IMR-90 (cell line): ENCODE measurements around the gene NEIL3. TPM values are rescaled to one million over a fixed set of nuclear protein-coding genes. Genes with fewer than 3 reads are reported as not detected.
A peak's percentile ranks its signal among the peaks of the same experiment; 100 is the strongest.

Experiments
- ATAC-seq: fragments of 200-7000 bp; cut with Tn5 transposase; 2 replicates; pipeline ENCODE4 v1.9.1; 2020; ENCODE audit warnings: low read depth, mild to moderate bottlenecking, moderate library complexity
- BruUV-seq: library from RNA; stranded (reverse); fragments of 400-500 nt; replicated peaks from 2 replicates; lab custom pipeline; 2021; lab: Mats Ljungman, UMichigan
- CTCF ChIA-PET: fragments of 300-600 bp; formaldehyde crosslinking; extraction: SDS; loops from one replicate; lab custom pipeline; 2021; ENCODE audit warnings: antibody characterized with exemption; lab: Yijun Ruan, JAX
- POLR2A ChIA-PET: fragments of 300-600 bp; sonication (Branson Sonifier 250); formaldehyde crosslinking; loops from one replicate; lab custom pipeline; 2022; ENCODE audit warnings: antibody characterized with exemption; ENCODE audit not compliant: unreplicated experiment; lab: Charles Lee
- DNase-seq: peaks from one replicate; pipeline ENCODE4 v3.0.0; 2013
- H2AFZ ChIP-seq: replicated peaks from 2 replicates; pipeline ENCODE3; 2013; ENCODE audit warnings: low read length, mild to moderate bottlenecking; ENCODE audit not compliant: poor library complexity
- H2AK5ac ChIP-seq: 2 replicates; pipeline ENCODE4 v1.6.1; 2013; ENCODE audit warnings: low read depth, low read length, inconsistent platforms
- H2AK9ac ChIP-seq: replicated peaks from 2 replicates; pipeline ENCODE3; 2013; ENCODE audit warnings: mild to moderate bottlenecking, low read depth, low read length, moderate library complexity; ENCODE audit not compliant: poor library complexity
- H2BK120ac ChIP-seq: 2 replicates; pipeline ENCODE4 v1.6.1; 2013; ENCODE audit warnings: low read depth, low read length, inconsistent platforms
- H2BK15ac ChIP-seq: 3 replicates; pipeline ENCODE4 v1.6.1; 2013; ENCODE audit warnings: low read depth, low read length, inconsistent platforms
- H2BK20ac ChIP-seq: 2 replicates; pipeline ENCODE4 v1.6.1; 2013; ENCODE audit warnings: low read depth, mild to moderate bottlenecking, inconsistent platforms, low read length, moderate library complexity
- H2BK5ac ChIP-seq: 2 replicates; pipeline ENCODE4 v1.6.1; 2013; ENCODE audit warnings: mild to moderate bottlenecking, low read depth, low read length, inconsistent platforms; ENCODE audit not compliant: poor library complexity, severe bottlenecking
- H3K14ac ChIP-seq: replicated peaks from 2 replicates; pipeline ENCODE4 v1.6.1; 2013; ENCODE audit warnings: low read depth, low read length, inconsistent platforms
- H3K18ac ChIP-seq: 2 replicates; pipeline ENCODE4 v1.6.1; 2013; ENCODE audit warnings: low read depth, low read length, control low read depth
- H3K23ac ChIP-seq: 2 replicates; pipeline ENCODE4 v1.6.1; 2013; ENCODE audit warnings: low read depth, low read length, inconsistent platforms
- H3K27ac ChIP-seq: 2 replicates; pipeline ENCODE4 v1.5.1; 2013; ENCODE audit warnings: mild to moderate bottlenecking, control low read depth, low read length; ENCODE audit not compliant: insufficient read depth
- H3K27me3 ChIP-seq: 2 replicates; pipeline ENCODE4 v1.6.1; 2013; ENCODE audit warnings: low read length; ENCODE audit not compliant: control insufficient read depth, insufficient read depth
- H3K36me3 ChIP-seq: 2 replicates; pipeline ENCODE4 v1.6.1; 2013; ENCODE audit warnings: low read length, mixed read lengths; ENCODE audit not compliant: control insufficient read depth, insufficient read depth
- H3K4ac ChIP-seq: 2 replicates; pipeline ENCODE4 v1.6.1; 2013; ENCODE audit warnings: low read depth, low read length, inconsistent platforms
- H3K4me1 ChIP-seq: 2 replicates; pipeline ENCODE4 v1.6.1; 2013; ENCODE audit warnings: low read length, mixed read lengths; ENCODE audit not compliant: control insufficient read depth, insufficient read depth
- H3K4me2 ChIP-seq: 2 replicates; pipeline ENCODE4 v1.6.1; 2013; ENCODE audit warnings: low read depth, mild to moderate bottlenecking, control low read depth, low read length, moderate library complexity
- H3K4me3 ChIP-seq: 2 replicates; pipeline ENCODE4 v1.5.1; 2013; ENCODE audit warnings: low read depth, mild to moderate bottlenecking, control low read depth, low read length, moderate library complexity; ENCODE audit not compliant: insufficient read depth
- H3K56ac ChIP-seq: 2 replicates; pipeline ENCODE4 v1.6.1; 2013; ENCODE audit warnings: low read length, inconsistent platforms; ENCODE audit not compliant: insufficient read depth; ENCODE audit errors: extremely low read depth
- H3K79me1 ChIP-seq, 2 experiments: 2 replicates each; pipeline ENCODE4 v1.6.1; 2013; ENCODE audit warnings: low read length in 2 of 2, inconsistent platforms in 1 of 2, low read depth in 1 of 2
- H3K9ac ChIP-seq: 2 replicates; pipeline ENCODE4 v1.6.1; 2013; ENCODE audit warnings: low read depth, low read length, control low read depth
- H3K9me1 ChIP-seq: 2 replicates; pipeline ENCODE4 v1.6.1; 2013; ENCODE audit warnings: low read length, inconsistent platforms; ENCODE audit not compliant: insufficient read depth
- H3K9me3 ChIP-seq: 2 replicates; pipeline ENCODE4 v1.6.1; 2013; ENCODE audit warnings: low read length; ENCODE audit not compliant: control insufficient read depth, insufficient read depth
- H4K20me1 ChIP-seq: 2 replicates; pipeline ENCODE4 v1.6.1; 2013; ENCODE audit warnings: low read length, inconsistent platforms; ENCODE audit not compliant: insufficient read depth
- H4K5ac ChIP-seq: 2 replicates; pipeline ENCODE4 v1.6.1; 2013; ENCODE audit warnings: mild to moderate bottlenecking, low read depth, low read length, control low read depth
- H4K8ac ChIP-seq, 2 experiments: 2 replicates each; pipeline ENCODE4 v1.6.1; 2013; ENCODE audit warnings: low read depth in 2 of 2, low read length in 2 of 2, control low read depth in 1 of 2, inconsistent platforms in 1 of 2
- H4K91ac ChIP-seq: 2 replicates; pipeline ENCODE4 v1.6.1; 2013; ENCODE audit warnings: low read depth, low read length, inconsistent platforms; ENCODE audit not compliant: insufficient read depth
- RFX5 ChIP-seq: IDR thresholded peaks from 2 replicates; pipeline ENCODE4 v1.8.0; 2012; ENCODE audit warnings: low read depth, mild to moderate bottlenecking, low read length, moderate library complexity
- WGBS, 2 experiments: methylation state at CpG; one replicate each; pipeline versions ENCODE4 v1.1.5 to v1.1.7; 2013; ENCODE audit warnings: missing lambda C conversion rate in 2 of 2; ENCODE audit not compliant: insufficient read length in 1 of 2; ENCODE audit errors: extremely low coverage in 2 of 2; 5-methylcytosine and 5-hydroxymethylcytosine counted together
- dilution Hi-C: fragments of 300-500 bp; cut with HindIII; formaldehyde crosslinking; loops from one replicate; pipeline ENCODE4 v1.14.3; 2018; ENCODE audit warnings: low sequenced_read_pairs; ENCODE audit not compliant: unreplicated experiment
- in situ Hi-C: fragments of 300-500 bp; cut with MboI; formaldehyde crosslinking; loops from 3 replicates; pipeline ENCODE4 v1.14.3; 2019; ENCODE audit warnings: low sequenced_read_pairs, inconsistent platforms, mixed read lengths
- intact Hi-C: fragments of 100-400 bp; cut with micrococcal nuclease; formaldehyde crosslinking; loops from 2 replicates; pipeline ENCODE4 v1.10.0; 2022
- polyA plus RNA-seq, 3 experiments: library from polyadenylated mRNA; depleted of rRNA; stranded (reverse); fragments of >200 nt; gene quantifications; 2 replicates each; pipeline ENCODE4 v1.2.3, GENCODE V29; 2012; ENCODE audit warnings: low replicate concordance in 1 of 3
- total RNA-seq: library from RNA; depleted of rRNA; stranded (reverse); fragments of >200 nt; gene quantifications from 2 replicates; pipeline ENCODE4 v1.2.3, GENCODE V29; 2012
- TF ChIP-seq, protein P1 (sequence below): conservative IDR thresholded peaks from 2 replicates; pipeline ENCODE4 v1.5.1; 2012; ENCODE audit warnings: mild to moderate bottlenecking, low read depth, low read length, improper control_type of control experiment

The NEIL3 gene
- total and polyA plus RNA-seq, 2 of the 4 experiments (the other 2 are of a cell fraction): 4.4 to 7.9 TPM

DNA sequence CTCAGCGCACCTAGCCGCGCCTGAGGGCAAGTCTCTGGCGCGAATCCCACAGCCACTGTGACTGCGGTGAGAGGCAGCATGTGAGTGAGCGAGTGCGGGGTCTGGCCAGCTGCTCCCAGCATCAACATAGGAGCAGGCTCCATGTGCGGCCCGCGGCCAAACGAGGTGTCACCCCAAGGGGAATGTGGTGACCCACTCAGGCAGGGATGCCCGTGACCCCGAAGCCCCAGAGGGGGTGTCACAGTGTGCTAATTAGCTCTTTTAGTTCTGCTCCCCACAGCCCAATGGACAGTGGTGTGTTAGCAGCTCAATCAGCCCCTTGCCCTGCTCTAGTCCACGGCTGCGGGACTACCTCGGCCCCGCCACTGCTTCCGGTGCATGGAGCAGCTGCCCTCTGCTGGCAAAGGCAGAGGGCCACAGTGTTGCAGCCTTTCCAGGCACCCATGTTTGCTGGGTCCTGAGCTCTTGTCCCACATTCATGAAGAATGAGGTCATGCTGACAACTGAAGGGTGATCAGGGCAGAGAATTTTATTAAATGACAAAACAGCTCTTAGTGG is 71.1 kb downstream of the NEIL3 start:
- Histone ChIP-seq H3K4me1 (no peaks in the 10 kb centered on the region), H3K9ac (no peak overlapping the region), H3K27me3 (no peaks in the 10 kb centered on the region), H4K20me1 (no peaks in the 10 kb centered on the region), H3K79me1 (no peaks in the 10 kb centered on the region), H2BK5ac (no peak overlapping the region), H2AK9ac (no peak overlapping the region), H3K18ac (no peak overlapping the region), H3K4me2 (no peak overlapping the region), H4K8ac (no peak overlapping the region), H3K36me3 (no peaks in the 10 kb centered on the region), H4K5ac (no peak overlapping the region), H2AK5ac (no peak overlapping the region), H3K56ac (no peak overlapping the region), H3K23ac (no peak overlapping the region), H2BK120ac (no peak overlapping the region), H2BK20ac (no peak overlapping the region), H3K9me1 (no peaks in the 10 kb centered on the region), H3K9me3 (no peaks in the 10 kb centered on the region), H2AFZ (peak overlapping the region; percentile 12), H3K4ac (no peak overlapping the region), H4K91ac (no peak overlapping the region; the same call in 1 of the 2 replicates), H3K14ac (no peak overlapping the region), H3K4me3 (no peak overlapping the region), H2BK15ac (no peak overlapping the region), H3K27ac (no peak overlapping the region)
- ChIA-PET CTCF (interaction anchor here (1.0 to 1.9 kb wide), 2 partner anchors 13 to 281 kb away, joined by 3 to 6 read pairs; no protein-coding TSS in a partner anchor), POLR2A (no interaction called here)
- in situ Hi-C loops (no loop called here), intact Hi-C loops (no loop called here), dilution Hi-C loops (no loop called here)
- no TSS peak for BruUV-seq
- 92% methylated on average over 8 of the region's 19 CpGs; no CpG with 5 or more reads in 1 of the 2 experiments for WGBS, 2 experiments
- DNase-seq (no peak), ATAC-seq (no peak)
- TF ChIP-seq, protein P1, sequence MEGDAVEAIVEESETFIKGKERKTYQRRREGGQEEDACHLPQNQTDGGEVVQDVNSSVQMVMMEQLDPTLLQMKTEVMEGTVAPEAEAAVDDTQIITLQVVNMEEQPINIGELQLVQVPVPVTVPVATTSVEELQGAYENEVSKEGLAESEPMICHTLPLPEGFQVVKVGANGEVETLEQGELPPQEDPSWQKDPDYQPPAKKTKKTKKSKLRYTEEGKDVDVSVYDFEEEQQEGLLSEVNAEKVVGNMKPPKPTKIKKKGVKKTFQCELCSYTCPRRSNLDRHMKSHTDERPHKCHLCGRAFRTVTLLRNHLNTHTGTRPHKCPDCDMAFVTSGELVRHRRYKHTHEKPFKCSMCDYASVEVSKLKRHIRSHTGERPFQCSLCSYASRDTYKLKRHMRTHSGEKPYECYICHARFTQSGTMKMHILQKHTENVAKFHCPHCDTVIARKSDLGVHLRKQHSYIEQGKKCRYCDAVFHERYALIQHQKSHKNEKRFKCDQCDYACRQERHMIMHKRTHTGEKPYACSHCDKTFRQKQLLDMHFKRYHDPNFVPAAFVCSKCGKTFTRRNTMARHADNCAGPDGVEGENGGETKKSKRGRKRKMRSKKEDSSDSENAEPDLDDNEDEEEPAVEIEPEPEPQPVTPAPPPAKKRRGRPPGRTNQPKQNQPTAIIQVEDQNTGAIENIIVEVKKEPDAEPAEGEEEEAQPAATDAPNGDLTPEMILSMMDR: peak; percentile 17; the same call in 1 of the 2 replicates
- no peak for TF ChIP-seq RFX5
